HepG2 (cell line): Measurements from ENCODE around the gene FMNL2. TPM values are rescaled to one million over a fixed set of nuclear protein-coding genes. Genes with fewer than 3 reads are reported as not detected.

ENCODE experiments used
- EED ChIP-seq: sonication (generic); formaldehyde crosslinking; IDR thresholded peaks from 2 replicates; pipeline ENCODE4 v1.5.0; 2020; ENCODE audit warnings: mild to moderate bottlenecking, missing genetic modification reagents
- ETV5 ChIP-seq: IDR thresholded peaks from 2 replicates; pipeline ENCODE4 v1.6.1; 2018; ENCODE audit warnings: missing biosample characterization, missing genetic modification reagents, inconsistent platforms, borderline replicate concordance
- FOXA3 ChIP-seq: IDR thresholded peaks from 2 replicates; pipeline ENCODE4 v1.6.1; 2016; ENCODE audit warnings: missing genetic modification reagents, missing compliant biosample characterization
- HMG20B ChIP-seq: conservative IDR thresholded peaks from 2 replicates; pipeline ENCODE4 v1.6.1; 2016; ENCODE audit warnings: missing genetic modification reagents, missing compliant biosample characterization
- HNF4A ChIP-seq: sonication (generic); formaldehyde crosslinking; IDR thresholded peaks from 2 replicates; pipeline ENCODE4 v1.4.0; 2020; ENCODE audit warnings: missing genetic modification reagents
- ISL2 ChIP-seq: sonication (generic); formaldehyde crosslinking; IDR thresholded peaks from 2 replicates; pipeline ENCODE4 v1.5.0; 2020; ENCODE audit warnings: missing genetic modification reagents
- JUNB ChIP-seq: sonication (generic); formaldehyde crosslinking; IDR thresholded peaks from 2 replicates; pipeline ENCODE4 v1.8.0; 2022; ENCODE audit warnings: missing genetic modification reagents, mild to moderate bottlenecking, borderline replicate concordance
- KDM5A ChIP-seq: fragments of 200-600 bp; sonication (generic); IDR thresholded peaks from 2 replicates; pipeline ENCODE4 v1.7.0; 2018; ENCODE audit warnings: antibody characterized with exemption, mild to moderate bottlenecking, low read length, borderline replicate concordance
- KMT2A ChIP-seq: sonication (generic); formaldehyde crosslinking; IDR thresholded peaks from 2 replicates; pipeline ENCODE4 v1.4.0; 2020; ENCODE audit warnings: missing genetic modification reagents
- MXD4 ChIP-seq: IDR thresholded peaks from 2 replicates; pipeline ENCODE4 v1.6.1; 2016; ENCODE audit warnings: mild to moderate bottlenecking, missing biosample characterization, missing genetic modification reagents
- NR2F2 ChIP-seq: IDR thresholded peaks from 2 replicates; pipeline ENCODE4 v1.6.1; 2012; ENCODE audit warnings: low read depth, inconsistent platforms, borderline replicate concordance
- PPARG ChIP-seq: conservative IDR thresholded peaks from 2 replicates; pipeline ENCODE4 v1.6.1; 2016; ENCODE audit warnings: missing biosample characterization, missing genetic modification reagents
- REL ChIP-seq: sonication (generic); formaldehyde crosslinking; conservative IDR thresholded peaks from 2 replicates; pipeline ENCODE4 v1.8.0; 2022; ENCODE audit warnings: mild to moderate bottlenecking, missing genetic modification reagents, moderate library complexity
- RXRA ChIP-seq: sonication (generic); formaldehyde crosslinking; IDR thresholded peaks from 2 replicates; pipeline ENCODE4 v1.5.1; 2020; ENCODE audit warnings: missing genetic modification reagents
- STAG1 ChIP-seq: sonication (generic); formaldehyde crosslinking; IDR thresholded peaks from 2 replicates; pipeline ENCODE4 v1.4.0; 2020; ENCODE audit warnings: missing genetic modification reagents
- ZBTB20 ChIP-seq: sonication (generic); formaldehyde crosslinking; IDR thresholded peaks from 2 replicates; pipeline ENCODE4 v1.8.1; 2023; ENCODE audit warnings: missing genetic modification reagents, low read depth, mild to moderate bottlenecking, borderline replicate concordance
- ZNF589 ChIP-seq: sonication (generic); formaldehyde crosslinking; conservative IDR thresholded peaks from 2 replicates; pipeline ENCODE4 v1.8.0; 2022; ENCODE audit warnings: mild to moderate bottlenecking, moderate library complexity, missing genetic modification reagents
- ZNF781 ChIP-seq: sonication (generic); formaldehyde crosslinking; IDR thresholded peaks from 2 replicates; pipeline ENCODE4 v1.5.1; 2020; ENCODE audit warnings: borderline replicate concordance, mild to moderate bottlenecking, missing genetic modification reagents; ENCODE audit errors: not compliant biosample characterization
- ZNF792 ChIP-seq: IDR thresholded peaks from 2 replicates; pipeline ENCODE4 v1.6.1; 2016
- ZSCAN21 ChIP-seq: sonication (generic); formaldehyde crosslinking; IDR thresholded peaks from 2 replicates; pipeline ENCODE4 v1.8.0; 2022; ENCODE audit warnings: mild to moderate bottlenecking, missing genetic modification reagents, moderate library complexity, borderline replicate concordance
- polyA plus RNA-seq, 8 experiments: library from polyadenylated mRNA; depleted of rRNA in 3 of 8; stranded (reverse) in 7 of 8; unstranded in 1 of 8; fragments of >200 nt; fragmentation: Illumina TruSeq in 4 of 8; extraction: Trizol in 4 of 8; gene quantifications; 2 replicates each; pipeline versions ENCODE4 v1.2.1 to v1.2.3, GENCODE V29; 2011 to 2016; ENCODE audit warnings: low read depth in 4 of 8, missing spikeins in 1 of 8, mixed read lengths in 1 of 8; ENCODE audit not compliant: insufficient read depth in 1 of 8
- total RNA-seq, 5 experiments: library from RNA; depleted of rRNA; stranded (reverse); fragments of >200 nt; fragmentation: Illumina TruSeq; extraction: Trizol; gene quantifications; 2 replicates each; pipeline ENCODE4 v1.2.3, GENCODE V29; 2016; ENCODE audit warnings: low read depth in 1 of 5
- TF ChIP-seq, protein P1 (sequence below): sonication (generic); formaldehyde crosslinking; IDR thresholded peaks from 2 replicates; pipeline ENCODE4 v1.4.0; 2020; ENCODE audit warnings: missing genetic modification reagents
- TF ChIP-seq, protein P2 (sequence below): IDR thresholded peaks from 2 replicates; pipeline ENCODE4 v1.6.1; 2016; ENCODE audit warnings: missing compliant biosample characterization, missing genetic modification reagents, borderline replicate concordance
- TF ChIP-seq, protein P3 (sequence below): sonication (generic); formaldehyde crosslinking; IDR thresholded peaks from 2 replicates; pipeline ENCODE4 v1.4.0; 2020; ENCODE audit warnings: missing genetic modification reagents, borderline replicate concordance

The FMNL2 gene
- total and polyA plus RNA-seq, 2 of the 13 experiments (the other 11 are each of a cell fraction or from before 2014, with no cell fraction given), result 66.5 to 67.7 TPM

DNA sequence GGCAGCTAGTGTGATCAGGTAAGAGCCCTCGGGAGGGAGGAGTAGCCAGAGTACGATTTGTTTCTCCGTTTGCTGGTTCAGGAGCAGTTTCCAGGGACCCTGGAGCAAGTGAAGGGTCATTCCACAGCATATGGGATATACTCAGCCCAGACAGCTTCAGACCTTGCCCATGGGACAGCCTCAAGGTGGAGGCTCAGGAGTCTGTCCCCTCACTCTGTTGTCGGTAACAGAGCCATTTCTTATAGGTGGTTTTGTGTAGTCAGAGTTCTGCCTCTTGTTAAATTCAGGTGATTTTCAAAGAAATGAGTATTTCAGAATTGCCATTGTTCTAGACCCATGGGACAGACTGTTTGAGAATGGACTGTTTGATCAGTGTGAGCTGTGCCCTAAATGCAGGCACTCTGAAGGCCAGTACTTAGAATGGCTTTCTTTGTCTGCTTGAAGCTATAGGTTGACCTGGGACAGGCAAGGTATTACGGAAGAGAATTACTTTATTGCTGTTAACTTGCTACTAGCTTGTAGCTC is 15.2 kb downstream of the FMNL2 start (continued):
- peak; percentile 80 for TF ChIP-seq ZNF792 (CRISPR knock-in tag)
- no peak for TF ChIP-seq JUNB
- TF ChIP-seq KMT2A, result peak; percentile 45
- TF ChIP-seq, protein P1, sequence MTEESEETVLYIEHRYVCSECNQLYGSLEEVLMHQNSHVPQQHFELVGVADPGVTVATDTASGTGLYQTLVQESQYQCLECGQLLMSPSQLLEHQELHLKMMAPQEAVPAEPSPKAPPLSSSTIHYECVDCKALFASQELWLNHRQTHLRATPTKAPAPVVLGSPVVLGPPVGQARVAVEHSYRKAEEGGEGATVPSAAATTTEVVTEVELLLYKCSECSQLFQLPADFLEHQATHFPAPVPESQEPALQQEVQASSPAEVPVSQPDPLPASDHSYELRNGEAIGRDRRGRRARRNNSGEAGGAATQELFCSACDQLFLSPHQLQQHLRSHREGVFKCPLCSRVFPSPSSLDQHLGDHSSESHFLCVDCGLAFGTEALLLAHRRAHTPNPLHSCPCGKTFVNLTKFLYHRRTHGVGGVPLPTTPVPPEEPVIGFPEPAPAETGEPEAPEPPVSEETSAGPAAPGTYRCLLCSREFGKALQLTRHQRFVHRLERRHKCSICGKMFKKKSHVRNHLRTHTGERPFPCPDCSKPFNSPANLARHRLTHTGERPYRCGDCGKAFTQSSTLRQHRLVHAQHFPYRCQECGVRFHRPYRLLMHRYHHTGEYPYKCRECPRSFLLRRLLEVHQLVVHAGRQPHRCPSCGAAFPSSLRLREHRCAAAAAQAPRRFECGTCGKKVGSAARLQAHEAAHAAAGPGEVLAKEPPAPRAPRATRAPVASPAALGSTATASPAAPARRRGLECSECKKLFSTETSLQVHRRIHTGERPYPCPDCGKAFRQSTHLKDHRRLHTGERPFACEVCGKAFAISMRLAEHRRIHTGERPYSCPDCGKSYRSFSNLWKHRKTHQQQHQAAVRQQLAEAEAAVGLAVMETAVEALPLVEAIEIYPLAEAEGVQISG (CRISPR knock-in tag), result peak; percentile 45; the same call in 1 of the 2 replicates
- peak; percentile 50; the same call in 1 of the 2 replicates for TF ChIP-seq ETV5
- TF ChIP-seq ZSCAN21 (CRISPR knock-in tag), result peak; percentile 72
- TF ChIP-seq FOXA3 (CRISPR knock-in tag), result peak; percentile 82
- TF ChIP-seq REL, result no peak
- peak; percentile 99 for TF ChIP-seq ZBTB20
- TF ChIP-seq NR2F2, result peak; percentile 70
- TF ChIP-seq, protein P2, sequence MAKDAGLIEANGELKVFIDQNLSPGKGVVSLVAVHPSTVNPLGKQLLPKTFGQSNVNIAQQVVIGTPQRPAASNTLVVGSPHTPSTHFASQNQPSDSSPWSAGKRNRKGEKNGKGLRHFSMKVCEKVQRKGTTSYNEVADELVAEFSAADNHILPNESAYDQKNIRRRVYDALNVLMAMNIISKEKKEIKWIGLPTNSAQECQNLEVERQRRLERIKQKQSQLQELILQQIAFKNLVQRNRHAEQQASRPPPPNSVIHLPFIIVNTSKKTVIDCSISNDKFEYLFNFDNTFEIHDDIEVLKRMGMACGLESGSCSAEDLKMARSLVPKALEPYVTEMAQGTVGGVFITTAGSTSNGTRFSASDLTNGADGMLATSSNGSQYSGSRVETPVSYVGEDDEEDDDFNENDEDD (CRISPR knock-in tag), result peak; percentile 53
- peak; percentile 1; the same call in 1 of the 2 replicates for TF ChIP-seq STAG1
- peak; percentile 76 for TF ChIP-seq PPARG (CRISPR knock-in tag)
- TF ChIP-seq ZNF781, result no peak
- 0 out of 2 replicates have a peak, but pooled peaks have one; percentile 25 for TF ChIP-seq MXD4
- no peak; the same call in 1 of the 2 replicates for TF ChIP-seq KDM5A
- peak; percentile 20; the same call in 1 of the 2 replicates for TF ChIP-seq RXRA (CRISPR knock-in tag)
- TF ChIP-seq, protein P3, sequence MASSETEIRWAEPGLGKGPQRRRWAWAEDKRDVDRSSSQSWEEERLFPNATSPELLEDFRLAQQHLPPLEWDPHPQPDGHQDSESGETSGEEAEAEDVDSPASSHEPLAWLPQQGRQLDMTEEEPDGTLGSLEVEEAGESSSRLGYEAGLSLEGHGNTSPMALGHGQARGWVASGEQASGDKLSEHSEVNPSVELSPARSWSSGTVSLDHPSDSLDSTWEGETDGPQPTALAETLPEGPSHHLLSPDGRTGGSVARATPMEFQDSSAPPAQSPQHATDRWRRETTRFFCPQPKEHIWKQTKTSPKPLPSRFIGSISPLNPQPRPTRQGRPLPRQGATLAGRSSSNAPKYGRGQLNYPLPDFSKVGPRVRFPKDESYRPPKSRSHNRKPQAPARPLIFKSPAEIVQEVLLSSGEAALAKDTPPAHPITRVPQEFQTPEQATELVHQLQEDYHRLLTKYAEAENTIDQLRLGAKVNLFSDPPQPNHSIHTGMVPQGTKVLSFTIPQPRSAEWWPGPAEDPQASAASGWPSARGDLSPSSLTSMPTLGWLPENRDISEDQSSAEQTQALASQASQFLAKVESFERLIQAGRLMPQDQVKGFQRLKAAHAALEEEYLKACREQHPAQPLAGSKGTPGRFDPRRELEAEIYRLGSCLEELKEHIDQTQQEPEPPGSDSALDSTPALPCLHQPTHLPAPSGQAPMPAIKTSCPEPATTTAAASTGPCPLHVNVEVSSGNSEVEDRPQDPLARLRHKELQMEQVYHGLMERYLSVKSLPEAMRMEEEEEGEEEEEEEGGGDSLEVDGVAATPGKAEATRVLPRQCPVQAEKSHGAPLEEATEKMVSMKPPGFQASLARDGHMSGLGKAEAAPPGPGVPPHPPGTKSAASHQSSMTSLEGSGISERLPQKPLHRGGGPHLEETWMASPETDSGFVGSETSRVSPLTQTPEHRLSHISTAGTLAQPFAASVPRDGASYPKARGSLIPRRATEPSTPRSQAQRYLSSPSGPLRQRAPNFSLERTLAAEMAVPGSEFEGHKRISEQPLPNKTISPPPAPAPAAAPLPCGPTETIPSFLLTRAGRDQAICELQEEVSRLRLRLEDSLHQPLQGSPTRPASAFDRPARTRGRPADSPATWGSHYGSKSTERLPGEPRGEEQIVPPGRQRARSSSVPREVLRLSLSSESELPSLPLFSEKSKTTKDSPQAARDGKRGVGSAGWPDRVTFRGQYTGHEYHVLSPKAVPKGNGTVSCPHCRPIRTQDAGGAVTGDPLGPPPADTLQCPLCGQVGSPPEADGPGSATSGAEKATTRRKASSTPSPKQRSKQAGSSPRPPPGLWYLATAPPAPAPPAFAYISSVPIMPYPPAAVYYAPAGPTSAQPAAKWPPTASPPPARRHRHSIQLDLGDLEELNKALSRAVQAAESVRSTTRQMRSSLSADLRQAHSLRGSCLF (CRISPR knock-in tag), result no peak
- TF ChIP-seq EED (CRISPR knock-in tag), result no peak
- TF ChIP-seq HNF4A (CRISPR knock-in tag), result peak; percentile 73
- TF ChIP-seq ZNF589 (CRISPR knock-in tag), result no peak
- TF ChIP-seq HMG20B, result 0 out of 2 replicates have a peak, but pooled peaks have one; percentile 30
- peak; percentile 91; the same call in 1 of the 2 replicates for TF ChIP-seq ISL2 (CRISPR knock-in tag)
